ENCODE measurements around the gene CPNE2.

GRCh38 chr16:57140931-57141668 lies 48.7 kb downstream of the CPNE2 start:
- TF ChIP-seq, protein P1, sequence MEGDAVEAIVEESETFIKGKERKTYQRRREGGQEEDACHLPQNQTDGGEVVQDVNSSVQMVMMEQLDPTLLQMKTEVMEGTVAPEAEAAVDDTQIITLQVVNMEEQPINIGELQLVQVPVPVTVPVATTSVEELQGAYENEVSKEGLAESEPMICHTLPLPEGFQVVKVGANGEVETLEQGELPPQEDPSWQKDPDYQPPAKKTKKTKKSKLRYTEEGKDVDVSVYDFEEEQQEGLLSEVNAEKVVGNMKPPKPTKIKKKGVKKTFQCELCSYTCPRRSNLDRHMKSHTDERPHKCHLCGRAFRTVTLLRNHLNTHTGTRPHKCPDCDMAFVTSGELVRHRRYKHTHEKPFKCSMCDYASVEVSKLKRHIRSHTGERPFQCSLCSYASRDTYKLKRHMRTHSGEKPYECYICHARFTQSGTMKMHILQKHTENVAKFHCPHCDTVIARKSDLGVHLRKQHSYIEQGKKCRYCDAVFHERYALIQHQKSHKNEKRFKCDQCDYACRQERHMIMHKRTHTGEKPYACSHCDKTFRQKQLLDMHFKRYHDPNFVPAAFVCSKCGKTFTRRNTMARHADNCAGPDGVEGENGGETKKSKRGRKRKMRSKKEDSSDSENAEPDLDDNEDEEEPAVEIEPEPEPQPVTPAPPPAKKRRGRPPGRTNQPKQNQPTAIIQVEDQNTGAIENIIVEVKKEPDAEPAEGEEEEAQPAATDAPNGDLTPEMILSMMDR (IDR thresholded peaks at IDR 0.05; ENCODE audit: borderline replicate concordance, extremely low read depth, low read length, poor library complexity, severe bottlenecking): no peak
- no peak for TF ChIP-seq EZH2 (IDR thresholded peaks at IDR 0.05; ENCODE audit: borderline replicate concordance, low read depth, low read length, severe bottlenecking)

Data from DND-41 (cell line).